Left lung (tissue), 10 donors: ENCODE data around the gene ANKRD33. TPM values are rescaled to one million over a fixed set of nuclear protein-coding genes. Genes with fewer than 3 reads are reported as not detected.

Experiments
- ATAC-seq: fragments of 200-7000 bp; cut with Tn5 transposase; one replicate; pipeline ENCODE4 v1.9.1; 2020; ENCODE audit warnings: moderate library complexity
- DNase-seq, 4 donors: peaks; one replicate each; pipeline ENCODE4 v3.0.0-alpha.2; 2013 to 2020
- H3K27ac ChIP-seq, 2 donors: fragments of 200-600 bp; sonication (generic) in 1 of 2; one replicate each; pipeline versions ENCODE4 v1.5.0 to v1.8.0; 2020 to 2021
- H3K27me3 ChIP-seq, 2 donors: fragments of 200-600 bp; sonication (generic) in 1 of 2; one replicate each; pipeline versions ENCODE4 v1.5.0 to v1.8.0; 2020 to 2021
- H3K36me3 ChIP-seq, 2 donors: fragments of 200-600 bp; sonication (generic) in 1 of 2; one replicate each; pipeline versions ENCODE4 v1.5.0 to v1.8.0; 2020 to 2021
- H3K4me1 ChIP-seq, 2 donors: fragments of 200-600 bp; one replicate each; pipeline ENCODE4 v1.8.0; 2021
- H3K4me3 ChIP-seq, 2 donors: fragments of 200-600 bp; sonication (generic) in 1 of 2; one replicate each; pipeline versions ENCODE4 v1.5.0 to v1.8.0; 2020 to 2021; ENCODE audit warnings: mild to moderate bottlenecking in 1 of 2
- H3K9me3 ChIP-seq, 2 donors: fragments of 200-600 bp; sonication (generic) in 1 of 2; one replicate each; pipeline versions ENCODE4 v1.5.0 to v1.8.0; 2020 to 2021
- intact Hi-C, 2 donors: fragments of 100-400 bp; cut with DNase I; formaldehyde crosslinking; loops; one replicate each; pipeline versions ENCODE4 v1.11.2 to v1.14.2; 2022
- polyA plus RNA-seq, 6 donors: library from polyadenylated mRNA; unstranded; fragments of 120-200 nt; gene quantifications; one replicate each; pipeline ENCODE4 v1.2.1, GENCODE V29; 2013; ENCODE audit not compliant: insufficient read length in 6 of 6
- total RNA-seq, 2 donors: library from RNA; stranded (reverse); fragmentation: NEBNext Ultra II Directional; extraction: Animal tissue kit (Norgen Biotek cat#: 25700); gene quantifications; one replicate each; pipeline ENCODE4 v1.2.1, GENCODE V29; 2021
- TF ChIP-seq, protein P1 (sequence below), 2 donors: fragments of 200-600 bp; sonication (generic) in 1 of 2; IDR thresholded peaks; one replicate each; pipeline versions ENCODE4 v1.5.0 to v1.8.0; 2021; ENCODE audit warnings: antibody characterized with exemption in 2 of 2
- donor health status: DM: no; HTN: yes; CAD: no.
- donor health status: DM: no; HTN: no; CAD: no.

ANKRD33 gene
- total and polyA plus RNA-seq, 8 donors, result 0.08 to 0.13 (median 0.08) TPM; not detected in 5

- TF ChIP-seq, protein P1, sequence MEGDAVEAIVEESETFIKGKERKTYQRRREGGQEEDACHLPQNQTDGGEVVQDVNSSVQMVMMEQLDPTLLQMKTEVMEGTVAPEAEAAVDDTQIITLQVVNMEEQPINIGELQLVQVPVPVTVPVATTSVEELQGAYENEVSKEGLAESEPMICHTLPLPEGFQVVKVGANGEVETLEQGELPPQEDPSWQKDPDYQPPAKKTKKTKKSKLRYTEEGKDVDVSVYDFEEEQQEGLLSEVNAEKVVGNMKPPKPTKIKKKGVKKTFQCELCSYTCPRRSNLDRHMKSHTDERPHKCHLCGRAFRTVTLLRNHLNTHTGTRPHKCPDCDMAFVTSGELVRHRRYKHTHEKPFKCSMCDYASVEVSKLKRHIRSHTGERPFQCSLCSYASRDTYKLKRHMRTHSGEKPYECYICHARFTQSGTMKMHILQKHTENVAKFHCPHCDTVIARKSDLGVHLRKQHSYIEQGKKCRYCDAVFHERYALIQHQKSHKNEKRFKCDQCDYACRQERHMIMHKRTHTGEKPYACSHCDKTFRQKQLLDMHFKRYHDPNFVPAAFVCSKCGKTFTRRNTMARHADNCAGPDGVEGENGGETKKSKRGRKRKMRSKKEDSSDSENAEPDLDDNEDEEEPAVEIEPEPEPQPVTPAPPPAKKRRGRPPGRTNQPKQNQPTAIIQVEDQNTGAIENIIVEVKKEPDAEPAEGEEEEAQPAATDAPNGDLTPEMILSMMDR (IDR thresholded peaks at IDR 0.05), result no peak
- Histone ChIP-seq H3K36me3 (no peaks in the 10 kb centered on the region), H3K4me1 (peaks cover 0 to 5% of the 10 kb centered on the region in 2 donors), H3K4me3 (no peak overlapping the region), H3K27me3 (peaks cover 26 to 59% of the 10 kb centered on the region in 2 donors), H3K27ac (no peak overlapping the region), H3K9me3 (no peaks in the 10 kb centered on the region)
- no peak for ATAC-seq
- peak in 1 of 4 donors; percentile 45 for DNase-seq
- intact Hi-C loops, result no loop called here
Measured at GRCh38 chr12:51841727-51842126, 46.2 kb upstream of the ANKRD33 start.

DNA sequence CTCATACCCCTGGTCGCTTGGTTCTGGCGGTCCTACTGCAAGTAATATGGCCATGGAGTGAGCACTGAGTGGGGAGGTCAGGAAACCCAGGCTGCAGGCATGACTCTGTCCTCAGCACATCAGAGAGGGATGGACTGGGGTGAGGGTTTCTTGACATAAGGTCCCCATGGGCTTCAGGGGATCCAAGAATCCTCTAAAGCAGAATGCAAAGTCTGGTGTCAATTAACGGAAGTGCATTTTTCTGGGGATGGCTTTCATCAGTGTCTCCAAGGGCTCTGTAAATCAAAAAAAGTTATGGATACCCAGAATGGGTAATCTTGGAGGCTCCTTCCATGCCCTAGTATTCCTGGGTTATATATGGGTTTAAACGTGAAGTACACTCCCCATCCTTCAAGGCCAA, 43.0 kb upstream of the ANKRD33 start:
- H3K27me3 ChIP-seq, result peaks cover 44 to 90% of the 10 kb centered on the region in 2 donors
- intact Hi-C loops, result no loop called here
- H3K9me3 ChIP-seq, result no peaks in the 10 kb centered on the region
- TF ChIP-seq, protein P1 (IDR thresholded peaks at IDR 0.05), result no peak
- no peak for ATAC-seq
- H3K4me1 ChIP-seq, result peaks cover 0 to 23% of the 10 kb centered on the region in 2 donors
- DNase-seq, result no peak
- no peaks in the 10 kb centered on the region for H3K36me3 ChIP-seq
- H3K27ac ChIP-seq, result no peak overlapping the region
- H3K4me3 ChIP-seq, result no peak overlapping the region

GRCh38 chr12:51845482-51845881, 42.4 kb upstream of the ANKRD33 start:
- intact Hi-C loops, result no loop called here

DNA sequence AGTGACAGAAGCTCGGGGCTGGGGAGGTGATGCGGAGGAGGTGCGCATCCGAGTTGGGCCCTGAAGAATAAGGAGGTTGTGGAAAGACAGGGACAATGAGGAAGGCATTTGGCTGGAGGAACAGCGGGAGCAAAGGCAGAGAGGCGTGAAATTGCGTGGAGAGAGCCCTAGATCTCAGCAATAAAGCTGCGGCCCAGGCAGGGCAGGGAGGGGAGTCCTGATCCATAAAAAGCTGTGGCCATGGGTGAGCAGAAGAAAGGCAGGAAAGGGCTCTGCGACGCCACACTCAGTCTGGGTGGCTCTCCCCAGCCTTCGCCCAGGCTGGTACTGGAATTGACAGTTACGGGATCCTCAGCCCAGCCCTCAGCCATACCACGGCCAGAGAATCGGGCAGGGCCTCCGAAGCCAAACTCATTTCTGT, 41.6 kb upstream of the ANKRD33 start:
- DNase-seq (no peak), ATAC-seq (no peak)
- no peaks in the 10 kb centered on the region for H3K36me3 ChIP-seq
- peaks cover 44 to 95% of the 10 kb centered on the region in 2 donors for H3K27me3 ChIP-seq
- intact Hi-C loops, result no loop called here
- no peak overlapping the region for H3K4me3 ChIP-seq
- TF ChIP-seq, protein P1 (IDR thresholded peaks at IDR 0.05), result no peak
- no peaks in the 10 kb centered on the region for H3K9me3 ChIP-seq
- H3K27ac ChIP-seq, result peak overlapping the region in 1 of 2 donors; percentile 45
- H3K4me1 ChIP-seq, result peaks cover 1 to 35% of the 10 kb centered on the region in 2 donors

More at GRCh38 chr12:51845482-51845881, 42.4 kb upstream of the ANKRD33 start:
- H3K27ac ChIP-seq, result no peak overlapping the region
- peaks cover 44 to 96% of the 10 kb centered on the region in 2 donors for H3K27me3 ChIP-seq
- TF ChIP-seq, protein P1 (IDR thresholded peaks at IDR 0.05), result no peak
- ATAC-seq, result no peak
- no peaks in the 10 kb centered on the region for H3K9me3 ChIP-seq
- H3K4me3 ChIP-seq, result no peak overlapping the region
- H3K36me3 ChIP-seq, result no peaks in the 10 kb centered on the region
- peaks cover 0 to 27% of the 10 kb centered on the region in 2 donors for H3K4me1 ChIP-seq
- no peak for DNase-seq

DNA sequence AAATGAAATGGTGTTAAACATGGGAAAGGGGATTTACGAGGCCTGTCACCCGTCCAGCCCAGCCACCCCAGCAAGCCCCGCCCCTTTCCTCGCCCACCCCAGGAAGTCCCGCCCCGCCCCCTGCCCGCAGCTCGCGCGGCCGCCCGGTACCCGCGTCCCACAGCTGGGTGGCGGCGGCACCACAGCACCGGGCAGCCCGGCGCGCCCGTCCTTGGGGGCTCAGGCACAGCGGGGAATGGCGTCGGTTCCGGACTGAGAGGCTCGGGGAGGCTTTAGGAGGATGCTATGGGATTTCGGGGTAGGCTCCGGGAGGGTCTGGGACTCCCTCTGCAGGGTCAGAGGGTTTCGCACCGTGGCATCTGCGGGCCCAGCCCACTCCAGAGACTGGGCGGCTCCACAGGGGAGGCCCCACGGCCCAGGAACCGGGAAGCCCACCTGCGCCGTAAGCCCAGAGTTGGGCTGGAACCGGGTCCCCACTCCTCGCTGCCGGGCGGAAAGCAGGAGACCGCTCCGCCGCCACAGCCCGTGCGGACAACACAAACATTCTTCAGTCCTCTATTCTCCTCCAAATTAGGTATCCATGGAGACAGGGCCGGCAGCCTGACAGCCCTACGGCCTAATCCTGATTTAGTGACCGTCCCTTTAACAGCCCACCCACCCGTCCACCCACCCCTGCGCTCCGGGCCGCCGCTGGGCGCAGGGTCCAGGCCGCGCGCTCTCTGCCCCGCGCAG, 40.8 kb upstream of the ANKRD33 start:
- TF ChIP-seq, protein P1 (IDR thresholded peaks at IDR 0.05), result no peak
- DNase-seq (peak in 2 of 4 donors; percentile 52 to 81), ATAC-seq (peak; percentile 58)
- H3K4me3 ChIP-seq, result peak overlapping the region; percentile 26 to 46
- H3K27me3 ChIP-seq, result peaks cover 44 to 88% of the 10 kb centered on the region in 2 donors
- H3K36me3 ChIP-seq, result no peaks in the 10 kb centered on the region
- H3K9me3 ChIP-seq, result no peaks in the 10 kb centered on the region
- H3K27ac ChIP-seq, result peak overlapping the region; percentile 26 to 65
- peaks cover 7 to 43% of the 10 kb centered on the region in 2 donors for H3K4me1 ChIP-seq
- intact Hi-C loops, result no loop called here
